ENCODE results near the gene CENPB. TPM values are rescaled to one million over a fixed set of nuclear protein-coding genes. Genes with fewer than 3 reads are reported as not detected.

CENPB gene
- total RNA-seq, 2 experiments from 2014 or later = 25.1 to 25.3 TPM

- peaks cover 6% of the 10 kb centered on the region for H3K27me3 Mint-ChIP-seq
Measured at GRCh38 chr20:3751675-3752385, 34.7 kb downstream of the CENPB start.

GRCh38 chr20:3751305-3751674 is 35.2 kb downstream of the CENPB start:
- Histone ChIP-seq H3K4me1 (ENCODE audit: insufficient read depth, low read length) (peaks cover 13% of the 10 kb centered on the region), H3K36me3 (ENCODE audit: insufficient read depth, low read length) (peaks cover 6% of the 10 kb centered on the region), H3K4me3 (ENCODE audit: low read length) (no peak overlapping the region), H3K9me3 (ENCODE audit: control insufficient read depth in 1 of 2, insufficient read depth in 1 of 2, low read length in 2 of 2) (no peaks in the 10 kb centered on the region), H3K27ac (ENCODE audit: low read depth in 1 of 2, low read length in 2 of 2) (no peak overlapping the region), H3K27me3 (ENCODE audit: control insufficient read depth in 1 of 2, insufficient read depth in 2 of 2, low read length in 2 of 2) (peaks cover 0 to 14% of the 10 kb centered on the region in 2 experiments)
- ChIA-PET POLR2A (interaction anchor here (1.0 to 1.7 kb wide), 2 partner anchors 16 to 60 kb away, joined by 3 to 8 read pairs; partner anchors contain the start of gene ADISSP), CTCF (interaction anchor here (3.5 kb wide), 1 partner anchor 17 kb away, joined by 25 read pairs; the partner anchor contains the start of gene ADISSP)
- Mint-ChIP-seq H3K4me3 (peak overlapping the region; percentile 74), H3K9me3 (no peaks in the 10 kb centered on the region), H3K4me1 (ENCODE audit: low read depth) (peaks cover 14% of the 10 kb centered on the region), H3K27me3 (peaks cover 6% of the 10 kb centered on the region), H3K36me3 (ENCODE audit: low read depth) (peaks cover 13% of the 10 kb centered on the region), H3K27ac (no peak overlapping the region)
- DNase-seq = no peak
- intact Hi-C loops (cut with DNase I, micrococcal nuclease) = loop anchor here in 1 of 2 experiments (5.0 kb wide), 1 partner anchor 266 kb away; the partner anchor contains the start of gene RNF24
- no peak for TF ChIP-seq CTCF (IDR thresholded peaks at IDR 0.05)
- ATAC-seq (ENCODE audit: poor library complexity) = no peak

More at GRCh38 chr20:3751675-3752385, 34.7 kb downstream of the CENPB start:
- TF ChIP-seq CTCF (IDR thresholded peaks at IDR 0.05) = no peak
- intact Hi-C loops (cut with DNase I, micrococcal nuclease) = loop anchor here (2.0 to 5.0 kb wide), 2 partner anchors 69 to 265 kb away; partner anchors contain the start of genes AP5S1 (in 1 of the 2) and RNF24 (in 1 of the 2)
- H3K36me3 Mint-ChIP-seq (ENCODE audit: low read depth) = peaks cover 18% of the 10 kb centered on the region
- H3K4me3 Mint-ChIP-seq = peak overlapping the region; percentile 92
- Histone ChIP-seq H3K9me3 (ENCODE audit: control insufficient read depth in 1 of 2, insufficient read depth in 1 of 2, low read length in 2 of 2) (no peaks in the 10 kb centered on the region), H3K4me3 (ENCODE audit: low read length) (peak overlapping the region; percentile 20), H3K4me1 (ENCODE audit: insufficient read depth, low read length) (peaks cover 13% of the 10 kb centered on the region), H3K36me3 (ENCODE audit: insufficient read depth, low read length) (peaks cover 6% of the 10 kb centered on the region), H3K27me3 (ENCODE audit: control insufficient read depth in 1 of 2, insufficient read depth in 2 of 2, low read length in 2 of 2) (peaks cover 0 to 14% of the 10 kb centered on the region in 2 experiments), H3K27ac (ENCODE audit: low read depth in 1 of 2, low read length in 2 of 2) (no peak overlapping the region)
- ChIA-PET CTCF (interaction anchor here (1.5 to 3.5 kb wide), 3 partner anchors 16 to 103 kb away, joined by 7 to 25 read pairs (median 14); partner anchors contain the start of gene ADISSP), POLR2A (interaction anchor here (1.0 to 3.4 kb wide), 4 partner anchors 16 to 69 kb away, joined by 3 to 17 read pairs (median 7); partner anchors contain the start of genes ADISSP and AP5S1)
- peaks cover 14% of the 10 kb centered on the region for H3K4me1 Mint-ChIP-seq (ENCODE audit: low read depth)
- H3K9me3 Mint-ChIP-seq = no peaks in the 10 kb centered on the region
- H3K27ac Mint-ChIP-seq = peak overlapping the region; percentile 70
- peak; percentile 76 for ATAC-seq (ENCODE audit: poor library complexity)
- DNase-seq = peak in 13 of 14 experiments; percentile 20 to 77 (median 52)

- Mint-ChIP-seq H3K4me3 (no peak overlapping the region), H3K9me3 (no peaks in the 10 kb centered on the region), H3K27ac (no peak overlapping the region), H3K36me3 (ENCODE audit: low read depth) (peaks cover 7% of the 10 kb centered on the region), H3K4me1 (ENCODE audit: low read depth) (peaks cover 19% of the 10 kb centered on the region), H3K27me3 (peaks cover 6% of the 10 kb centered on the region)
- no peak for ATAC-seq (ENCODE audit: poor library complexity)
- Histone ChIP-seq H3K9me3 (ENCODE audit: control insufficient read depth in 1 of 2, insufficient read depth in 1 of 2, low read length in 2 of 2) (no peaks in the 10 kb centered on the region), H3K4me1 (ENCODE audit: insufficient read depth, low read length) (peaks cover 19% of the 10 kb centered on the region), H3K4me3 (ENCODE audit: low read length) (no peak overlapping the region), H3K27me3 (ENCODE audit: control insufficient read depth in 1 of 2, insufficient read depth in 2 of 2, low read length in 2 of 2) (peaks cover 3 to 19% of the 10 kb centered on the region in 2 experiments), H3K36me3 (ENCODE audit: insufficient read depth, low read length) (peaks cover 1% of the 10 kb centered on the region), H3K27ac (ENCODE audit: low read depth in 1 of 2, low read length in 2 of 2) (no peak overlapping the region)
- peak; percentile 30 for TF ChIP-seq CTCF (IDR thresholded peaks at IDR 0.05)
- DNase-seq = peak in 7 of 14 experiments; percentile 14 to 59 (median 27)
- intact Hi-C loops (cut with DNase I, micrococcal nuclease) = loop anchor here in 1 of 2 experiments (5.0 kb wide), 1 partner anchor 267 kb away; the partner anchor contains the start of gene RNF24
- ChIA-PET POLR2A (no interaction called here), CTCF (interaction anchor here (3.5 kb wide), 1 partner anchor 18 kb away, joined by 25 read pairs; the partner anchor contains the start of gene ADISSP)
Measured at GRCh38 chr20:3749689-3750531, 36.6 kb downstream of the CENPB start.
